ENCODE data around the gene REPIN1. TPM values are rescaled to one million over a fixed set of nuclear protein-coding genes. Genes with fewer than 3 reads are reported as not detected.

Gene REPIN1
- 70.2 and 75.7 TPM in 2 replicates for total RNA-seq

DNA sequence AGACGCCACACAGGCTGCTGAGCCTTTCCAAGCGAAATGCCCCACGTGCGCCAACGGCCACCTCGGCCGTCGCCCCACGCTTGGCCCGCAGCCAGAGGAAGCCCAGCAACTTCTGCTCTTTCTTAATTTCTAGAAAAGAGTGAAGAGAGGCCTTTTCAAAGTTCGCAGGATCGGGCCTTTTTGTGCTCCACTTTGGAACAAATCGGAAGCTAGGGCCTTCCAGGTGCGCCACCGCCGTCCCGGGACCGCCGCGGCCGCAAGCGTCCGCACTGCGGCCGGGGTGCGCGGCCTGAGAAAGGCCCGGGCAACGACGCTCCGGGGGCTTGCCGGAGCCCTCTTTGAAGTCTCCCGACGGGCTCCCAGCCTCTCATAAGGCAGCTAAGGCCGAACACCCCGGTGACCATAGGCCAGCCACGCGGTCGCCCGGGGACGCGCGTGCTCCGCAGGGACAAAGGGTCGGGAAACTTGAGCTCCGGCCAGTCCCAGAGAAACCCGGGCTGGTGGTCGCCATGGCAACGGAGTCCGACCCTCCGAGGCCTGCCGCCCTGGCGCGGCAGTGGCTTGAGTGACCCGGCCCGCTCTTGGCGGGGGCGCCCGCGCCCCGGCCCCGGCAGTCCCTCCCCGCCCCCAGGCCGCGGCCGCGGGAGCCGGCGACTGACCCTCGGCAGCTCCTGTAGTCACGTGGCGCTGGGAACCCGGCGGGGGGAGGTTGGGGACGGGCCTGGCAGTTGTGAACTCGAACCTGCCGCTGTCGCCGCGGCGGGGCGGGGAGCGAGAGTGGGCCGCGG is at the start of gene REPIN1:
TSS of gene REPIN1 (plus strand) at position 727 of the 788 bp plus-strand sequence. CDS start 890 bp downstream, outside the sequence.

DNA sequence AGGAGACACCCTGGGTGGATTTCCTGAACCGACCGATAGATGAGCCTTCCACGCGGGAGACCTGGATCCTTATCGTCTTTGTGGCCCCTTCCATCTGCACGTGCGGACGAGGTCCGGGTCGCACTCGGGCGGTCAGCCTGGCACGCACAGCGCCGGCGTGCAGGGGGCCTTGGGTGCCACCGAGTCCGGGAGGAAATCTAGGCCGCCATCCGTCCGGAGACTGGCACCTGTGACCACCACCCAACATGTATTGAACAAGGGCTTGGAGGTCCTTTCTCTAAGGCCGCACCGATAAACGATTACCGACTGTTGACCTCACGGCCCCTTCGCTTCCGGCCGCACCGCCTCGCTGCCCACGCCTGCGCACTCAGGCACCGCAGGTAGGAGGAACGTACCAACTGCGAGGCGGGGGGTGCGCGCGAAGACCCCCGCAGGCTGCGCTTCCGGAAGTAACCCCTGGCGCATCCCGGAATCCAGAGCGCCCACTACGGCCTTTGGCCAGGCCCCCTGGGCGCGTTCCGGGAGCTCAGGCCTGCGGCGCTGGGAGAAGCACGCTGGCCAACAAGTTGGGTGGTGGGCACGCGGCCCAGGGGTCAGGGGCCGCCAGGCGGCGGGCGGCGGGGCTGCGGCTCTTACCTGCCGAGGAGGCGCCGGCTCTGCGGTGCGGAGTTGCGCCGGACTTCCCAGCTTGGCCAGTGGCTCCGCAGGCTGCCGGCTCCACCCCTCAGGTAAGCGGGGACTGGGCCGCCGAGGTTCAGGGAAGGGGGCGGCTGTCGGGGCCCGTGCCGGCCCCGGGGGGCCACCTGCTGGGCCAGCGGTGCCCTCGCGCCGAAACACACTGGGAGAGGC is 45.6 kb upstream of the REPIN1 start, which contains the start of the genes ACTR3C and LRRC61:
TSS of gene ACTR3C (minus strand) at position 713 of the 849 bp plus-strand sequence. CDS start 28,249 bp downstream, outside the sequence.
TSS of gene LRRC61 (plus strand) at position 523 of the 849 bp plus-strand sequence. CDS start 13,507 bp downstream, outside the sequence.

DNA sequence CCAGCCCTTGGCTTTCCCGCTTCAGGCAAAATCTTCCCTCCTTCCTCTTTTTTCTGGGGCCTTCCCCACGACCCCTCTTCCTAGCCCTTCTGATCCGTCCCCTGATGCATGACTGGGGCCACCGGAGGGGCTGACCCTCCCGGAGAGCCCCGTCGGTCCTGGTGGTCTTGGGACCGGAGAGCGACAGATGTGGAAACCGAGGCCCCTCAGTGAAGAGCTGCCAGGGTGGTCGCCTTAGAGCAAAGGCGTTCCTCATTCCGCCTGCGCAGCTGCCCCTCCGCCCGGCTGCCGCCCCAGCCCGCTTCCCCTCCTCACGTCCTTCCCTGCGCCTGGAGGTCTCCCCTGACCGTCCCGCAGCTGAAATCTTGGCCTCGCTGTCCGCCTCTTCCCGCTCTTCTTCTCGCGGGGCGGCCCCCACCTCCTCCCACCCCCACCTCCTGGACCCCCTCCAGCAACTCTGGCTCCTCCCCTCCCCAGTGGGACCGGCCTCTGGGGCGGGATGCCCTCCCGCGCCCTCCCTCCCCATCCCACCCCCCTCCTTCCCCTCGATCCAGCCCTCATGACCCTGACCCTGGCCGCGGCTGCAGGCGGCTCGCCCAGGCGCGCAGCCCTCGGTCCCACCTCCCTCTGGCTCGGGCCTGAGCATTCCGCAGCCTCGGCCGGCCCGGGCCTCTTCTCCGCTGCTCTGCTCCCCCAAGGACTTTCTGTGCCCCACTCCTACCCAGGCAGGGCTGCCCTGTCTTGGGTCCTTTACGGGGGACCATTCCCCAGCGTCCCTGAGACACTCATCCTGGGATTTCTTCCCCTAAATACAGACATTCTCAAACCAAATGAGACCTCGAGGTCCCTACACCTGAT is 27.1 kb upstream of the REPIN1 start, which contains the start of gene RARRES2:
TSS of gene RARRES2 (minus strand) at position 367 of the 858 bp plus-strand sequence. CDS start 1,020 bp downstream, outside the sequence.

DNA sequence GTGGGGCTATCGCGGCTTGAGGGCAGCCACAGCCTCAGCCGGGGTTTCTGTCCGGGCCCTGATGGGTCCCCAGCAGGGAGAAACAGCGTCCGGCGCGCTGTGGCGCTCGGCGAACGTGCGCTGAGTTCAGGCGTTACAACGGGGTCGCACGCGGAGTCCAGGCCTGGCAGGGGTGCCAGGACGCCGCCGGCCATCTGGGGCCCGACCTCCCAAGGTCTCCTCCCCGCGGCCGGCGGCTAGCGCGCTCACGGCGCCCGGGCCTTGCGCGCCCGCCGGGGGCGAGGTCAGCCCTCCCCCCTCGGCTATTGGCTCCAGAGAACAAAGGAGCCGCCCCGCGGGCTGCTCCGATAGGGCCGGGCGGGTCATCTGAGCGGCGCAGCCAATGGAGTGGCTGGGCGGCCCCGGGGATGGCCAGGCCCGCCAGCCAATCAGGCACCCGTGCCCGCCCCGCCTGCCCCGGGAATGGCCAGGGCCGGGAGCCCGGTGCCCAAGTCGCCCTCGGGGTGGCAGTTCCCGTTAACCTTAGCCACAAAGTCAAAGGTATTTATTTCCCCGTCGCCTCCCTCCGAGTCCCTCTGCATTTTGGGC is 10.3 kb downstream of the REPIN1 start, which contains the start of gene ZNF775:
TSS of gene ZNF775 (plus strand) at position 478 of the 588 bp plus-strand sequence. CDS start 9,141 bp downstream, outside the sequence.

Other genes starting within 250 kb of the REPIN1 start
- 6.7 and 6.8 TPM in 2 replicates for gene LRRC61, start 45.5 kb upstream of the REPIN1 start, total RNA-seq
- 0.17 and 0.45 TPM in 2 replicates for gene ACTR3C, start 45.3 kb upstream of the REPIN1 start, total RNA-seq
- gene RARRES2, start 27.2 kb upstream of the REPIN1 start, total RNA-seq = 9.5 and 11.9 TPM in 2 replicates
- 5.9 and 7.4 TPM in 2 replicates for gene ZNF775, start 10.5 kb downstream of the REPIN1 start, total RNA-seq
- not detected in 2 replicates for gene GIMAP8, start 81.8 kb downstream of the REPIN1 start, total RNA-seq
- gene GIMAP7, start 146.1 kb downstream of the REPIN1 start, total RNA-seq = not detected in 2 replicates
- not detected in 2 replicates for gene GIMAP4, start 198.6 kb downstream of the REPIN1 start, total RNA-seq

Data from bronchus fibroblast of lung (primary cell).